K562 (cell line): Measurements from ENCODE around the gene NOS1. TPM values are rescaled to one million over a fixed set of nuclear protein-coding genes. Genes with fewer than 3 reads are reported as not detected.

Experiments used
- ATAC-seq: fragments of 200-7000 bp; cut with Tn5 transposase; 3 replicates; pipeline ENCODE4 v1.9.1; 2020; ENCODE audit warnings: moderate library complexity
- BruUV-seq: library from RNA; stranded (reverse); fragments of 400-500 nt; replicated peaks from 2 replicates; lab custom pipeline; 2021; lab: Mats Ljungman, UMichigan
- CTCF ChIA-PET: fragments of 300-600 bp; formaldehyde crosslinking; extraction: SDS; loops from one replicate; lab custom pipeline; 2021; ENCODE audit warnings: low intra/inter-chr PET ratio; lab: Yijun Ruan, JAX
- POLR2A ChIA-PET: fragments of 300-600, 350-650 bp; sonication (Branson Sonifier 250); formaldehyde crosslinking; extraction: SDS; loops from one replicate; lab custom pipeline; 2021; ENCODE audit warnings: antibody characterized with exemption, inconsistent platforms; lab: Yijun Ruan, JAX
- DNase-seq, 4 experiments: peaks; one replicate each; pipeline versions ENCODE4 v3.0.0 to v3.0.0-alpha.2; 2011 to 2018; ENCODE audit warnings: low spot score in 3 of 4, mixed read lengths in 3 of 4; ENCODE audit errors: extremely low read depth in 1 of 4
- FAIRE-seq: peaks from 2 replicates; lab custom pipeline; 2011; peaks lifted over from hg19 to GRCh38; lab: Jason Lieb, UNC
- H2AFZ ChIP-seq: 2 replicates; pipeline ENCODE4 v1.6.0; 2011; ENCODE audit warnings: low read depth, low read length, control low read depth, inconsistent platforms
- H3K27ac ChIP-seq: fragments of 200-600 bp; 3 replicates; pipeline ENCODE4 v1.8.0; 2011; ENCODE audit warnings: low read depth, mild to moderate bottlenecking, control low read depth, inconsistent platforms, low read length, moderate library complexity, mixed read lengths; ENCODE audit errors: extremely low read depth
- H3K27me3 ChIP-seq, 2 experiments: fragments of 300-600 bp in 1 of 2; 2 replicates in 1 of 2; 3 replicates in 1 of 2; pipeline versions ENCODE4 v1.6.0 to v1.8.0; 2011; ENCODE audit warnings: inconsistent platforms in 2 of 2, low read length in 2 of 2, mild to moderate bottlenecking in 1 of 2, mixed read lengths in 1 of 2, moderate library complexity in 1 of 2; ENCODE audit not compliant: control insufficient read depth in 2 of 2, insufficient read depth in 2 of 2
- H3K36me3 ChIP-seq: fragments of 300-600 bp; 3 replicates; pipeline ENCODE4 v1.8.0; 2011; ENCODE audit warnings: mild to moderate bottlenecking, low read length, inconsistent platforms; ENCODE audit not compliant: control insufficient read depth, insufficient read depth
- H3K4me1 ChIP-seq, 2 experiments: fragments of 200-600 bp in 1 of 2; replicated peaks in 1 of 2; 2 replicates in 1 of 2; 3 replicates in 1 of 2; pipeline versions ENCODE4 v1.5.1 to v1.8.0; 2011; ENCODE audit warnings: inconsistent platforms in 2 of 2, low read length in 2 of 2, mild to moderate bottlenecking in 1 of 2, mixed read lengths in 1 of 2, moderate library complexity in 1 of 2; ENCODE audit not compliant: control insufficient read depth in 2 of 2, insufficient read depth in 2 of 2
- H3K4me2 ChIP-seq: 2 replicates; pipeline ENCODE4 v1.6.1; 2011; ENCODE audit warnings: low read length, control low read depth, inconsistent platforms, mixed read lengths; ENCODE audit not compliant: insufficient read depth
- H3K4me3 ChIP-seq: fragments of 200-600 bp; sonication (generic), shearing (Covaris generic); 2 replicates; pipeline ENCODE4 v1.5.1; 2016; ENCODE audit warnings: control low read depth, inconsistent platforms
- H3K79me2 ChIP-seq: fragments of 200-600 bp; 3 replicates; pipeline ENCODE4 v1.8.0; 2011; ENCODE audit warnings: low read length, inconsistent platforms; ENCODE audit not compliant: control insufficient read depth, insufficient read depth
- H3K9ac ChIP-seq, 2 experiments: 2 replicates each; pipeline versions ENCODE4 v1.6.0 to v1.6.1; 2011; ENCODE audit warnings: low read depth in 2 of 2, low read length in 2 of 2, control low read depth in 1 of 2, inconsistent platforms in 1 of 2, mild to moderate bottlenecking in 1 of 2, mixed read lengths in 1 of 2; ENCODE audit not compliant: insufficient read depth in 1 of 2
- H3K9me1 ChIP-seq: one replicate; pipeline ENCODE4 v1.6.0; 2011; ENCODE audit warnings: inconsistent platforms, mild to moderate bottlenecking, low read length, moderate library complexity; ENCODE audit not compliant: control insufficient read depth, insufficient read depth
- H3K9me3 ChIP-seq: replicated peaks from 2 replicates; pipeline ENCODE4 v1.5.1; 2011; ENCODE audit warnings: low read depth, low read length, inconsistent platforms; ENCODE audit not compliant: control insufficient read depth, insufficient read depth
- H4K20me1 ChIP-seq: replicated peaks from 2 replicates; pipeline ENCODE4 v1.6.1; 2011; ENCODE audit warnings: low read length, inconsistent platforms, mixed read lengths; ENCODE audit not compliant: control insufficient read depth, insufficient read depth
- C11orf30 ChIP-seq: fragments of 450-650 bp; IDR thresholded peaks from 2 replicates; pipeline ENCODE4 v1.6.1; 2016; ENCODE audit warnings: low read depth, mild to moderate bottlenecking
- CHAMP1 ChIP-seq: fragments of 450-650 bp; IDR thresholded peaks from 2 replicates; pipeline ENCODE4 v1.6.1; 2016; ENCODE audit warnings: mild to moderate bottlenecking
- IRF2 ChIP-seq: sonication (generic); formaldehyde crosslinking; IDR thresholded peaks from 2 replicates; pipeline ENCODE4 v1.8.1; 2022; ENCODE audit warnings: mild to moderate bottlenecking, missing genetic modification reagents
- MEF2D ChIP-seq: conservative IDR thresholded peaks from 2 replicates; pipeline ENCODE4 v1.6.1; 2016; ENCODE audit warnings: low read depth, missing genetic modification characterization, missing compliant biosample characterization
- NONO ChIP-seq, 2 experiments: fragments of 200-400 bp in 1 of 2; fragments of 450-650 bp in 1 of 2; formaldehyde crosslinking in 1 of 2; IDR thresholded peaks; 2 replicates each; pipeline ENCODE4 v1.6.1; 2017; ENCODE audit warnings: low read depth in 2 of 2, mild to moderate bottlenecking in 2 of 2, moderate library complexity in 2 of 2, low read length in 1 of 2
- RAD21 ChIP-seq, 2 experiments: fragments of 250-450 bp in 1 of 2; fragments of 450-650 bp in 1 of 2; sonication (Bioruptor Pico) in 1 of 2; formaldehyde crosslinking in 1 of 2; IDR thresholded peaks in 1 of 2; conservative IDR thresholded peaks in 1 of 2; 2 replicates each; pipeline versions ENCODE4 v1.4.0 to v1.8.0; 2020 to 2022; ENCODE audit warnings: mild to moderate bottlenecking in 2 of 2, moderate library complexity in 1 of 2
- RBM34 ChIP-seq: fragments of 200-400 bp; formaldehyde crosslinking; IDR thresholded peaks from 2 replicates; pipeline ENCODE4 v1.6.1; 2018; ENCODE audit warnings: low read length, borderline replicate concordance; ENCODE audit not compliant: insufficient read depth
- SP2 ChIP-seq: IDR thresholded peaks from 2 replicates; pipeline ENCODE4 v1.6.1; 2011; ENCODE audit warnings: mild to moderate bottlenecking, low read depth, low read length, moderate library complexity; ENCODE audit not compliant: poor library complexity, severe bottlenecking; ENCODE audit errors: extremely low read depth
- TCF7L2 ChIP-seq: fragments of 150-350 bp; IDR thresholded peaks from 2 replicates; pipeline ENCODE4 v1.6.1; 2016; ENCODE audit warnings: low read depth, mild to moderate bottlenecking, low read length, moderate library complexity
- ZC3H11A ChIP-seq: IDR thresholded peaks from 2 replicates; pipeline ENCODE4 v1.6.1; 2012; ENCODE audit warnings: low read depth, low read length, improper control_type of control experiment
- ZNF699 ChIP-seq: fragments of 250-450 bp; sonication (Bioruptor Pico); IDR thresholded peaks from 2 replicates; pipeline ENCODE4 v1.8.0; 2021; ENCODE audit warnings: mild to moderate bottlenecking, moderate library complexity; ENCODE audit not compliant: insufficient replicate concordance
- WGBS: fragments of 100-300 bp; shearing (Covaris generic); methylation state at CpG from one replicate; pipeline ENCODE4 v1.1.6; 2016; ENCODE audit warnings: low coverage, mixed read lengths; ENCODE audit not compliant: insufficient coverage; ENCODE audit errors: missing lambda C conversion rate; 5-methylcytosine and 5-hydroxymethylcytosine counted together
- in situ Hi-C: fragments of 300-500 bp; cut with MboI; formaldehyde crosslinking; loops from 4 replicates; pipeline ENCODE4 v1.15.0; 2018; ENCODE audit warnings: inconsistent platforms, mixed read lengths
- intact Hi-C: fragments of 100-400 bp; cut with micrococcal nuclease; formaldehyde crosslinking; loops from 2 replicates; pipeline ENCODE4 v1.14.2; 2022
- polyA plus RNA-seq, 8 experiments: library from polyadenylated mRNA; depleted of rRNA in 4 of 8; stranded (reverse) in 5 of 8; unstranded in 3 of 8; fragments of >200 nt; fragmentation: Nextera tagmentation in 2 of 8; fragmentation: Illumina TruSeq in 1 of 8; extraction: Ambion mirVana in 2 of 8; extraction: Trizol in 1 of 8; gene quantifications; 2 replicates each; pipeline versions ENCODE4 v1.2.1 to v1.2.3, GENCODE V29; 2011 to 2014; ENCODE audit warnings: inconsistent platforms in 1 of 8, missing spikeins in 1 of 8
- total RNA-seq, 7 experiments: library from RNA; depleted of rRNA in 6 of 7; stranded (reverse); fragments of >200 nt in 6 of 7; fragmentation: Illumina TruSeq in 2 of 7; extraction: Trizol in 2 of 7; gene quantifications; 2 replicates each; pipeline versions ENCODE4 v1.2.1 to v1.2.3, GENCODE V29; 2011 to 2021; ENCODE audit warnings: low replicate concordance in 1 of 7
- TF ChIP-seq, protein P1 (sequence below): fragments of 250-450 bp; sonication (Bioruptor Pico); IDR thresholded peaks from 2 replicates; pipeline ENCODE4 v1.5.0; 2022; ENCODE audit warnings: mild to moderate bottlenecking
- TF ChIP-seq, protein P2 (sequence below): conservative IDR thresholded peaks from 2 replicates; pipeline ENCODE4 v1.6.1; 2011; ENCODE audit warnings: low read depth, mild to moderate bottlenecking, low read length; ENCODE audit not compliant: control insufficient read depth

NOS1 gene
- total and polyA plus RNA-seq, 9 of the 15 experiments (the other 6 are each of a cell fraction or from before 2014, with no cell fraction given) = not detected

- no peak for TF ChIP-seq ZC3H11A
Measured at GRCh38 chr12:117321572-117321971, 39.9 kb downstream of the NOS1 start (continued).

GRCh38 chr12:117318591-117318990 lies 42.8 kb downstream of the NOS1 start:
- Histone ChIP-seq H3K4me3 (no peak overlapping the region), H3K36me3 (no peaks in the 10 kb centered on the region), H3K27me3 (peaks cover 0 to 8% of the 10 kb centered on the region in 2 experiments; a peak in 2 of 5 replicates), H3K27ac (no peak overlapping the region), H2AFZ (no peak overlapping the region), H3K4me2 (no peak overlapping the region), H3K4me1 (no peaks in the 10 kb centered on the region), H3K9me3 (no peaks in the 10 kb centered on the region), H3K79me2 (no peaks in the 10 kb centered on the region), H4K20me1 (no peaks in the 10 kb centered on the region), H3K9me1 (no peaks in the 10 kb centered on the region), H3K9ac (no peak overlapping the region)
- ChIA-PET POLR2A (interaction anchor here (0.6 kb wide), 1 partner anchor 8 kb away, joined by 4 read pairs; no protein-coding TSS in a partner anchor), CTCF (no interaction called here)
- WGBS = 2% methylated on average over 9 of the region's 9 CpGs
- FAIRE-seq (no peak), DNase-seq (no peak), ATAC-seq (no peak)
- no TSS peak for BruUV-seq
- in situ Hi-C loops (no loop called here), intact Hi-C loops (no loop called here)
- TF ChIP-seq RAD21 (CRISPR knock-in tag; conservative IDR thresholded peaks at IDR 0.05 in 1 of 2, IDR thresholded peaks at IDR 0.05 in 1 of 2) (no peak), CHAMP1 (no peak), ZNF699 (no peak), C11orf30 (no peak), NONO (IDR thresholded peaks at IDR 0.05; ENCODE audit: low read depth in 2 of 2, low read length in 1 of 2) (no peak), MEF2D (tag) (no peak), RBM34 (no peak), IRF2 (CRISPR knock-in tag) (no peak), SP2 (no peak), TCF7L2 (no peak)
- TF ChIP-seq, protein P1, sequence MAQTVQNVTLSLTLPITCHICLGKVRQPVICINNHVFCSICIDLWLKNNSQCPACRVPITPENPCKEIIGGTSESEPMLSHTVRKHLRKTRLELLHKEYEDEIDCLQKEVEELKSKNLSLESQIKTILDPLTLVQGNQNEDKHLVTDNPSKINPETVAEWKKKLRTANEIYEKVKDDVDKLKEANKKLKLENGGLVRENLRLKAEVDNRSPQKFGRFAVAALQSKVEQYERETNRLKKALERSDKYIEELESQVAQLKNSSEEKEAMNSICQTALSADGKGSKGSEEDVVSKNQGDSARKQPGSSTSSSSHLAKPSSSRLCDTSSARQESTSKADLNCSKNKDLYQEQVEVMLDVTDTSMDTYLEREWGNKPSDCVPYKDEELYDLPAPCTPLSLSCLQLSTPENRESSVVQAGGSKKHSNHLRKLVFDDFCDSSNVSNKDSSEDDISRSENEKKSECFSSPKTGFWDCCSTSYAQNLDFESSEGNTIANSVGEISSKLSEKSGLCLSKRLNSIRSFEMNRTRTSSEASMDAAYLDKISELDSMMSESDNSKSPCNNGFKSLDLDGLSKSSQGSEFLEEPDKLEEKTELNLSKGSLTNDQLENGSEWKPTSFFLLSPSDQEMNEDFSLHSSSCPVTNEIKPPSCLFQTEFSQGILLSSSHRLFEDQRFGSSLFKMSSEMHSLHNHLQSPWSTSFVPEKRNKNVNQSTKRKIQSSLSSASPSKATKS (CRISPR knock-in tag) = no peak
- TF ChIP-seq, protein P2, sequence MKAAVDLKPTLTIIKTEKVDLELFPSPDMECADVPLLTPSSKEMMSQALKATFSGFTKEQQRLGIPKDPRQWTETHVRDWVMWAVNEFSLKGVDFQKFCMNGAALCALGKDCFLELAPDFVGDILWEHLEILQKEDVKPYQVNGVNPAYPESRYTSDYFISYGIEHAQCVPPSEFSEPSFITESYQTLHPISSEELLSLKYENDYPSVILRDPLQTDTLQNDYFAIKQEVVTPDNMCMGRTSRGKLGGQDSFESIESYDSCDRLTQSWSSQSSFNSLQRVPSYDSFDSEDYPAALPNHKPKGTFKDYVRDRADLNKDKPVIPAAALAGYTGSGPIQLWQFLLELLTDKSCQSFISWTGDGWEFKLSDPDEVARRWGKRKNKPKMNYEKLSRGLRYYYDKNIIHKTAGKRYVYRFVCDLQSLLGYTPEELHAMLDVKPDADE = no peak
